Measurements from ENCODE around the gene SDS.
"Not testable (repeated sequence)": the region's sequence is repeated elsewhere in the genome, so short reads cannot be mapped to it uniquely, and the experiment has no call there.

SDS gene

GRCh38 chr12:113373969-113374368, 29.7 kb downstream of the SDS start:
- DNase-seq: no peak

- DNase-seq: no peak
Observed at GRCh38 chr12:113373440-113373839, 30.2 kb downstream of the SDS start.

- no peak for DNase-seq
Observed at GRCh38 chr12:113372371-113372770, 31.3 kb downstream of the SDS start.

- no peak for DNase-seq
Observed at GRCh38 chr12:113371808-113372207, 31.9 kb downstream of the SDS start.

GRCh38 chr12:113370923-113371682, 32.6 kb downstream of the SDS start:
- peak in 1 of 5 experiments; percentile 20 for DNase-seq

- no peak for DNase-seq
Observed at GRCh38 chr12:113369391-113369985, 34.2 kb downstream of the SDS start.

- no peak for DNase-seq
Observed at GRCh38 chr12:113368331-113368730, 35.4 kb downstream of the SDS start.

GRCh38 chr12:113366827-113367226, 36.9 kb downstream of the SDS start:
- no peak for DNase-seq

- no peak for DNase-seq
Observed at GRCh38 chr12:113365639-113366395, 37.9 kb downstream of the SDS start.

GRCh38 chr12:113364698-113365097, 39.0 kb downstream of the SDS start:
- DNase-seq: no peak

- DNase-seq: no peak
Observed at GRCh38 chr12:113361574-113362370, 41.9 kb downstream of the SDS start.

GRCh38 chr12:113359939-113360748, 43.5 kb downstream of the SDS start:
- DNase-seq: no peak

GRCh38 chr12:113359133-113359938, 44.4 kb downstream of the SDS start:
- no peak for DNase-seq

- DNase-seq: peak; percentile 90 to 96 (median 94)
Observed at GRCh38 chr12:113358381-113359132, 45.1 kb downstream of the SDS start, which contains the start of gene PLBD2. Gene PLBD2 (plus strand): TSS chr12:113358587. CDS start chr12:113358601, 14 bp downstream.

GRCh38 chr12:113354192-113354591, 49.5 kb downstream of the SDS start:
- not testable (repeated sequence) for DNase-seq

GRCh38 chr12:113351089-113351488, 52.6 kb downstream of the SDS start:
- no peak for DNase-seq

GRCh38 chr12:113348849-113349536, 54.7 kb downstream of the SDS start:
- DNase-seq: no peak

GRCh38 chr12:113347892-113348291, 55.8 kb downstream of the SDS start:
- DNase-seq: peak in 1 of 5 experiments; percentile 14

GRCh38 chr12:113347107-113347506, 56.6 kb downstream of the SDS start:
- no peak for DNase-seq
